Measurements from ENCODE around the gene TBR1. TPM values are rescaled to one million over a fixed set of nuclear protein-coding genes. Genes with fewer than 3 reads are reported as not detected.

The TBR1 gene
- total RNA-seq, 4 donors from 2014 or later = not detected

DNA sequence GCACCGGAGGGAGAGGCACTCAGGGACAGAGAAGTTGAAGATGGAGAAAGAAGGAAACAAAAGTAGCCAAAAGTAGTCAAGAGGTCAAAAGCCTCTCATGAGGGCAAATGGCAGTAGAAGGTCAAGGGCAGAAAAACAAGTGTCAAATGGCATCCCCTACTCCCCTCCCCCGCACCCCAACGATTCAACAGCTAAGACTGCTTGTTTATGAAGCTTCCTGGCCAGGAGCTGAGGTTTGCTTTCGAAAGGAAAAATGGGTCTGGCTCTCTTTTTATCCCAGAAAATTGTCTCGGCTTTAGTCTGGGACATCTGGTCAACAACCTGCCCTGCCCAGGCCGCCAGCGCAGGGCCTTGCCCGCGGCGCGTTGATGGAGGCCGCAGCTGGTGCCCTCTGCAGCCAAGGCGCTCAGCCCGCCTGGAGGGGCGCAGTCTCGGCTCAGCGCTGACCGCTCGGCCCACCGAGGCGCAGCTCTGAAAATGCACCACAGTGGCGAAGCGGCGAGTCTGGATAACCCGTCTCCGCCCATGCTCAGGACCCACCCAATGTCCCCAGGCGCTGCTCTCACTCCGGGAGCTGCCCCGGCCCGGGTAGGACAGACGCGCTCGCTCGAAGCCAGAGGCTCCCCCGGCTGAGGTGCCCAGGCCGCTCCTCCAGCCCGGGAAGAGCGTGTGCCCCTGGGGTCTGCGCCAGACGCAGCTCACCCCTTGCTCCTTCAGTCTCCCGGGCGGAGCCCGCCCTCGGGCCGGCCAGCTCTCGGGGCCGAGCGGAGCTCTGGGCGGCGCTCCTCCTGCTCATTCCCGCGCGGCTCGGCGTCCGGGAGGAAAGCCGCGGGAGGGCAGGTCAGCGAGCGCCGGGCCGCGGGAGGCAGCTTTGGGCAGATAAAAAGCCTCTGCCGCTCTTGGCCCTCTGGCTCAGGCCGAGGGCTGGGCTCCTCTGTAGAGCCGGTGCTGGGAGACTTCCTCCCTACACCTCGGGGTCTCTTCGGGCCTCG lies 1.8 kb upstream of the TBR1 start:
- peak overlapping the region; percentile 25 to 52 (median 47) for H3K4me3 ChIP-seq
- peaks cover 0 to 12% (median 0%) of the 10 kb centered on the region in 3 donors for H3K36me3 ChIP-seq
- peaks cover 2 to 57% of the 10 kb centered on the region in 2 donors for H3K27me3 ChIP-seq
- TF ChIP-seq CTCF (IDR thresholded peaks at IDR 0.05) (no peak), POLR2A (IDR thresholded peaks at IDR 0.05) (no peak), EP300 (IDR thresholded peaks at IDR 0.05) (no peak)
- no peaks in the 10 kb centered on the region for H3K9me3 ChIP-seq
- WGBS, 2 donors = 6 to 9% methylated on average over 26 to 61 of the region's 69 CpGs
- DNase-seq (ENCODE audit: low spot score in 2 of 2) = no peak
- peaks cover 0 to 55% (median 32%) of the 10 kb centered on the region in 4 donors for H3K4me1 ChIP-seq
- H3K27ac ChIP-seq = no peak overlapping the region

DNA sequence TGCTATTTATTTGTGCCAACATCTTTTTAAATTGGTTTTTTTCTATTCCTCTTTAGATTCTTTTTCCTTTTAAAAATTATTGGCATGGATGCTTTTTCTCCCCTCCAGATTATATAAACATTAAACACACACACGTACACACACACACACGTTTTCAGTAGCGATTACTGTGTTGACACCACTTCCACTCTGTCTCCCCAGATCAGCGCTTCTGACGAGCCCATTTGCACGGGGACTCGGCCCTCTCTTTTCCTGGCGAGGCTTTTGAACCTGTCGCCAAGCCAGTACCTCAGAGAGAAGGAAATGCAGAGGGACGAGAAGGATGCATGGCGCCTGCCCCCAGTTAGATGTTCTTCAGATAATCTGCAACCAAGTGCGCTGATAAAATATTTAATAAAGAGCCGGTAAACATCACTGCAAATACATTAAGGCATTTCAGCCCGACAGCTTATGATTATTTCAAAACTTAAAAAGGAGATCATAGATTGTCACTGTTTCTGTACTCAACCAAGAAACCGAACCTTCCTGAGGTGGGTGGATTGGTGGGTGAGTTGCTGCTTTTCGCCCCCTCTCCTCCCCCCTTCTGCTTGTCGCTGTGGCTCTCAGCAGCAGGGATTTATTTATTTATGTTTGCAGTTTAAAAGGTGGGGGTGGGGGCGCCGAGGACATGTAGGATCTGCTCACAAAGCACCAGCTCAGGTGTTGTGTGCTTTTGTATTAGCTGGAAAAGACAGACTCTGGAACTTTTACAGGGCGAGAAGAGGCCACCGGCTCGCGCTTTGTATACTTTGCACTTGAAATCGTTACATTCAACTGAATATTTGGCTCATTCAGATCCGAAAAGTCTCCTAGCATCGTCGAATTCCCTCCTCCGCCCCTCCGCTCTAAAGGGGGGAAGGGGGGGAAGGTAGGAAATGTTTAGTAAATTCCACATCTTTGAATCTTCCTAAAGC lies 787 bp upstream of the TBR1 start:
- H3K4me1 ChIP-seq = peaks cover 0 to 55% (median 32%) of the 10 kb centered on the region in 4 donors
- TF ChIP-seq POLR2A (IDR thresholded peaks at IDR 0.05) (no peak), CTCF (IDR thresholded peaks at IDR 0.05) (no peak), EP300 (IDR thresholded peaks at IDR 0.05) (no peak)
- WGBS, 2 donors = 12% methylated on average over 29 of the region's 29 CpGs

GRCh38 chr2:161416708-161417437 lies 776 bp downstream of the TBR1 start:
- Histone ChIP-seq H3K36me3 (no peaks in the 10 kb centered on the region), H3K27me3 (peaks cover 5 to 82% of the 10 kb centered on the region in 2 donors), H3K27ac (no peak overlapping the region), H3K4me1 (peaks cover 0 to 55% (median 32%) of the 10 kb centered on the region in 4 donors), H3K4me3 (peak overlapping the region in 1 of 4 donors; percentile 2), H3K9me3 (no peaks in the 10 kb centered on the region)
- no peak for TF ChIP-seq POLR2A (IDR thresholded peaks at IDR 0.05)
- no peak for TF ChIP-seq EP300 (IDR thresholded peaks at IDR 0.05)
- TF ChIP-seq CTCF (IDR thresholded peaks at IDR 0.05) = no peak
- 6 to 7% methylated on average over 41 of the region's 41 CpGs for WGBS, 2 donors
- DNase-seq (ENCODE audit: low spot score in 2 of 2) = no peak

More for the DNA sequence above, 787 bp upstream of the TBR1 start:
- DNase-seq (ENCODE audit: low spot score in 2 of 2) = no peak
- Histone ChIP-seq H3K4me3 (peak overlapping the region; percentile 25 to 52 (median 47)), H3K27me3 (peaks cover 2 to 67% of the 10 kb centered on the region in 2 donors), H3K9me3 (no peaks in the 10 kb centered on the region), H3K27ac (no peak overlapping the region), H3K36me3 (peaks cover 0 to 8% (median 0%) of the 10 kb centered on the region in 3 donors)

- no peak overlapping the region for H3K27ac ChIP-seq
- no peaks in the 10 kb centered on the region for H3K9me3 ChIP-seq
- peaks cover 5 to 90% of the 10 kb centered on the region in 2 donors for H3K27me3 ChIP-seq
- no peaks in the 10 kb centered on the region for H3K36me3 ChIP-seq
- no peak for DNase-seq (ENCODE audit: low spot score in 2 of 2)
- H3K4me1 ChIP-seq = peaks cover 0 to 55% (median 32%) of the 10 kb centered on the region in 4 donors
- TF ChIP-seq CTCF (IDR thresholded peaks at IDR 0.05) = no peak
- TF ChIP-seq POLR2A (IDR thresholded peaks at IDR 0.05) = no peak
- TF ChIP-seq EP300 (IDR thresholded peaks at IDR 0.05) = no peak
- H3K4me3 ChIP-seq = no peak overlapping the region
- WGBS, 2 donors = 11 to 14% methylated on average over 21 of the region's 21 CpGs
Observed at GRCh38 chr2:161417438-161418274, 1.6 kb downstream of the TBR1 start.
